Kidney glomerular epithelial cell (primary cell): ENCODE results near the gene MFF.

Experiments used
- DNase-seq: peaks from one replicate; lab custom pipeline; 2025; lab: John Stamatoyannopoulos, UW

Gene MFF, protein sequence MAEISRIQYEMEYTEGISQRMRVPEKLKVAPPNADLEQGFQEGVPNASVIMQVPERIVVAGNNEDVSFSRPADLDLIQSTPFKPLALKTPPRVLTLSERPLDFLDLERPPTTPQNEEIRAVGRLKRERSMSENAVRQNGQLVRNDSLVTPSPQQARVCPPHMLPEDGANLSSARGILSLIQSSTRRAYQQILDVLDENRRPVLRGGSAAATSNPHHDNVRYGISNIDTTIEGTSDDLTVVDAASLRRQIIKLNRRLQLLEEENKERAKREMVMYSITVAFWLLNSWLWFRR

GRCh38 chr2:227324995-227325838, at the start of gene MFF:
TSS of gene MFF (plus strand) at chr2:227325251. CDS start at chr2:227330666, 5,415 bp downstream.
- peak; percentile 92 for DNase-seq

DNA sequence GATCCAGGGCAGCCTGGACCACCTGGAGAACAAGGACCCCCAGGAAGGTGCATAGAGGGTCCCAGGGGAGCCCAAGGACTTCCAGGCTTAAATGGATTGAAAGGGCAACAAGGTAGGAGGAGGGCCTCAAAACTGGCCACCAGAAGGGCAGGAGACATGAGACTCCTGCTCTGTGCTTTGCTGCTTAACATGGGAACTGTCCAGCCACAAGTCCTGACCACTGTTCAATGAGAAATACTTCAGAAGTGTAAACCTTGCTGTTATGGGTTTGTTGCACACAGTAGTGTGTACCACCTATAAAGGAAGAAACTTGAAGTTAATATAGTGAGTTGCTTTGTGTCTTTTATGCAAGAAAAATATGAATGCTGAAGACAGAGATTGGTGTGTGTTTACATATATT, 44.2 kb upstream of the MFF start:
- no peak for DNase-seq

DNA sequence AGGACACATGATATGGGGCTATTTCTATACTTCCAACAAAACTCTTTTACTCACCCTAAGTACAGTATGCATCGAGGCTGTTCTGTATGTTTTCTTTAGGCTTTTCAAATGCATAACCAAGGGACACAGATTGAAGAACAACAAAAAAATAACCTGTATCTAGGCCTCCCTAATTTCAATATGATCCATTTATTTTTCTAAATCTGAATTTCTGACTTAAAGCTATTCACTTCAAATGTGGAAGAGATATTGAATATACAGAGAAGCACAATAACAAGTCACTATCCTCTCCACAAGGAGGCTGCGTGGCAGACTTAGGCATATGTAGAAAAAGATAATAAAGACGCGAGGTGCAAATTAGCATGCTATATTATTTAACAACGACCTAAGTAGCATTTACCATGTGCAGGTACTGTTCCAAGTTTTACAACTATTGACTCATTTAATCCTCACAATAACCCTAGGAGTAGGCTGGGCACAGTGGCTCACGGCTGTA, 39.3 kb upstream of the MFF start:
- DNase-seq = no peak

- no peak for DNase-seq
Observed at GRCh38 chr2:227287771-227288170, 37.3 kb upstream of the MFF start.

DNA sequence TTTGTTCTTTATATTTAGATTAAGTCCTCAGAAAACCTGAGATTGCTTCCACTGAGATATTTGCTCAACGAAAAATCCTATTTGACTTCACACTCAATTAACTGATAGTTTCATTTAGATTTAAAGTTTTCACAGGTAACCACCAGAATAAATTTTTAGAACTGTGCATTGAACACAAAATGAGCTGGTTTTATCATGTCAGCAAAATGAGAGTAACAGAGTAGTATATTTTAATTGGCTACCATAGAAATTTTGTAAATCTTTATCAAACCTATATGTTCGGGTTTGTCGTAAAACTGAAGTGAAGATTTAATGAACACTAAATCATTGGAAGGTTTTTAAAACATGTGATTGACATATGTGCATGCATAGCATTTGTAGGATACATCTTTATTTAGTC, 32.7 kb upstream of the MFF start:
- no peak for DNase-seq

DNA sequence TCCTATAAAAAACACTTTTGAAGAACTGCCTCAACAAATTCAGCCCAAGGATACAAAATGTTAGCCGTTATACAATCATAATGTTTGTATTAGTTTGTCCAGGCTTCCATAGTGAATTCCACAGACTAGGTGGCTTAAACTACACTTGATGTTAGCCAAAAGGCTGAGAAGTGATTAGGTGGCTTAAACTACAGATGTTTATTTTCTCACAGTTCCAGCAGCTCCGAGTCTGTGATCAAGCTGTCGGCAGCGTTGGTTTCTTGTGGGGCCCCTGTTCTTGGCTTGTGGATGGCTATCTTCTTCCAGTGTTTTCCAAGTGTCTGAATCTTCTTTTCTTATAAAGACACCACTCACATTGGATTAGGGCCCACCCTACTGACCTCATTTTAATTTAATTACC, 31.5 kb upstream of the MFF start:
- DNase-seq = no peak

DNA sequence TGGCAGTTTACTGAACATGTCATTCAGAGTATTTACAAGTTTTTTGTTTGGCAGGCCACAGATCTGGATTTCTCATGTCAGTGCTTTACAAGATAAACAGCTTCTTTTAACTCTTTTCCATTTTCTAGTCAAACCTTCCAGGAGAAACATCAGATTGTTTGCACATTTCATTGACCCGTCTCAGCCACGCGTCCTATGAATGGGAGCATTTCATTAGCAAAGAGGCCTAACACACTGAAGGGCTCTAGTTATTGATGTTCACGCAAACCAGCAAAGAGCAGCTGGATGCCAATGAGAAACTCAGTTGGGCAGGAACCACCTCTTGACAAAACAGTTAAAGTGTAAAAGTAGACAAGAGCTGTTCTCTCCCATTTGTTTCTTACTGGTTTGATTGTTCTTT, 29.2 kb upstream of the MFF start:
- no peak for DNase-seq

- peak; percentile 16 for DNase-seq
Observed at GRCh38 chr2:227296671-227297405, 28.2 kb upstream of the MFF start.

DNA sequence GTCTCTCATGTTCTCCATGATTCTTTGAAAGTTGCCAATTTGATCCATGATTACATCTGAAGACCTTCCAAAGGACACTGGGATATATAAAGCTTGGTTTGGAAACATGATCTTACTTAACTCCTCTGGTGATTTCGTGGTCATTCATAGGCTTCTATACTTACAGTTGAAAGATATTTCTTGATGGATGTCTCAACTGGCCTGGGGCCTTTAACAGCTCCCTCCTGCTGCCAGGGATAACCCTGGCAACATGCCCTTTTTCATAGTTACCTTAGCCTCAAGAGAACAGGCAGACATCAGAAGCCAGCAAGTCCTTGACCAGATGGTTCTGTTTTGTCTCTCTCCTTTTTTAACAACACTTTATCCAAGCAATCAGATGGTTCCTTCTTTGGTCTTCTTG, 23.5 kb upstream of the MFF start:
- DNase-seq = no peak

DNA sequence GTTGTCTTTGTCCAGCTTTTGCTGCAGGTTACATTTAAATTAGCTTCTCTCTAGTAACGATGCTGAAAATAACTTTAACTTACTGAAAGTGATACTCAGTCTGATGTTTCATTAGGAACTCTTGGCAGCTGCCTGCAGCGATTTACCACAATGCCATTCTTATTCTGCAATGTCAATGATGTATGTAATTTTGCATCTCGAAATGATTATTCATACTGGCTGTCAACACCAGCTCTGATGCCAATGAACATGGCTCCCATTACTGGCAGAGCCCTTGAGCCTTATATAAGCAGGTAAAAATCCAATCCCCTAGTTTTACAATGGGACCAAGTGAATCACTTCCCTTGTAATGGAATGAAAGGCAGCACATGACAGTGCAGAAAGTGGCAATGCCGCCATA, 16.3 kb upstream of the MFF start:
- no peak for DNase-seq

- DNase-seq = peak; percentile 94
Observed at GRCh38 chr2:227310756-227311110, 14.3 kb upstream of the MFF start.

DNA sequence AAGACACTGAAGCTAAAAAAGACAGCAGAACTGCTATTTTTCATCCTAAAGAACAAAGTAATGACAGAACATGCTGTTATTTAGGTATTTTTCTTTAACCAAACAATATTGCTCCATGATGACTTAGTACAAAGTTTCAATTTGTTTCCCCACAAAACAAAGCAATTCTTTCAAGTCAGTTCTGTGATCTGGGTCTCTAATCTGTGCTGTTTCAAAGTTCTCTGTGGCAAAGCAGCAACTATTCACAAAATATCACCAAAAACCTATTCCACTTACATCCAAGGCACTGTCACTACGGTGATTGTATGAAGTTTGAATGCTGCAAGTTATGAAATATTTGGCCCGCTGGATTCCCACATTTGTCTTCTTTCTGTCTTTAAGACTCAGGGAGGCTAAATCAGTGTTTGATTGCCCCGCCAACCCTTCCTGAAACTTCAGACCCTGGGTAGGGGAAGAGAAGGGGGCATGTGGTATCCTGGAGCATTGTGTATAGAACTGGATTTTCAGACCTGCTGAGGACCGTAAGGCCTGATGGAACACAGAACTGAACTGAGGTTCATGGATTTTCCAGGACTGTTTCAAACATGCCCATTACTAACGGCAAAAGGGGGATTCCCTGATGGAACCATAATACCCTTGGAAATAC, 13.1 kb upstream of the MFF start:
- DNase-seq = no peak

- DNase-seq = no peak
Observed at GRCh38 chr2:227312579-227312978, 12.5 kb upstream of the MFF start.

DNA sequence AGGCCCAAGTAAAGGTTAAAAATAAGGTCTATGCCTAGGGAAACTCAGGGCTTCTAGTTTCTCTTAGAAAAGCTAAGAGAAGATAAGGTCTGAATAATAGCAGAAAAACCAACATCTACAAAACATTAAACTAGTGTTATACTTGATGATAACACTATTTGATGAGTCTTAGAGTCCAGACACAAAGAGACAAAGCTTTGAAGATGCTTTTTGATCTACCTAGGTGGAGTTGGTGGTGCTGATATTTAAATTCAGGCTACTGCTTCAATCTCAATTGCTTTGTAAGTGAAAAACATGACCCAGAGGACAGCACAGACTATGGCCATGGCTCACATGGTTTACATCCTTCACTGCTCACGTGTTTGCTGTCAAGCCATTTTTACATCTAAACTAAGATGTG, 11.7 kb upstream of the MFF start:
- DNase-seq = no peak

DNA sequence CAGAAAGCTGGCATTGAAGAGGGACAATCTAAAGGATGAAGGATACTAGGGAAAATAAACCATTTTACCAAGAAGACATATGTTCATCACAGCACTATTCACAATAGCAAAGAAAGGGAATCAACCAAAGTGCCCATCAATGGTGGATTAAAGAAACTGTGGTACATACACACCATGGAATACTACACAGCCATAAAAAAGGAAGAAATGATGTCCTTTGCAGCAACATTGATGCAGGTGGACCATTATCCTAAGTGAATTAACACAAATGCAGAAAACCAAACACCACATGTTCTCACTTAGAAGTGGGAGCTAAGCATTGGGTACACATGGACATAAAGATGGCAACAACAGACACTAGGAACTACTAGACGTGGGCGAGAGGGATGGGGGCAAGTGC, 7.2 kb upstream of the MFF start:
- DNase-seq = no peak

DNA sequence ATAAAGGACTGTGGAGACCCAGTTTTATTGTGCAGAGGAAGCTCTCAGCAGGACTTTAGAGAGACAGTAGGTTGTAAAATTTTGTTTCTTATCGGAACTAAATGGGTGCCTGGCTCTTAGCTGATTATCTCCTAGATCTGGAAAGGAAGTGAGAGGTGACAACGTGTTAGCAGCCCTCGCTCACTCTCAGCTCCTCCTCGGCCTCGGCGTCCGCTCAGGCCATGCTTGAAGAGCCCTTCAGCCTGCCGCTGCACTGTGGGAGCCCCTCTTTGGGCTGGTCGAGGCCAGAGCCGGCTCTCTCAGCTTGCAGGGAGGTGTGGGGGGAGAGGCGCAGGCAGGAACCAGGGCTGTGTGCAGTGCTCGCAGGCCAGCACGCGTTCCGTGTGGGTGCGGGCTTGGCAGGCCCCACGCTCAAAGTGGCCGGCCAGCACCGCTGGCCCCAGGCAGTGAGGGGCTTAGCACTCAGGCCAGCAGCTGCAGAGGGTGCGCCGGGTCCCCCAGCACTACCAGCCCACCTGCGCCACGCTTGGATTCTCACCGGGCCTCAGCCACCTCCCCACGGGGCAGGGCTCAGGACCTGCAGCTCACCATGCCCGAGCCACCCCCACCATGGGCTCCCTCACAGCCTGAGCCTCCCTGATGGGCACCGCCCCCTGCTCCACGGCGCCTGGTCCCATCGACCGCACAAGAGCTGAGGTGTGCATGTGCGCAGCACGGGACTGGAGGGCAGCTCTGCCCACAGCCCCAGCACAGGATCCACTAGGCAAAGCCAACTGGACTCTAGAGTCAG, 4.6 kb upstream of the MFF start:
- DNase-seq = no peak

- DNase-seq = no peak
Observed at GRCh38 chr2:227322530-227323205, 2.4 kb upstream of the MFF start.

DNA sequence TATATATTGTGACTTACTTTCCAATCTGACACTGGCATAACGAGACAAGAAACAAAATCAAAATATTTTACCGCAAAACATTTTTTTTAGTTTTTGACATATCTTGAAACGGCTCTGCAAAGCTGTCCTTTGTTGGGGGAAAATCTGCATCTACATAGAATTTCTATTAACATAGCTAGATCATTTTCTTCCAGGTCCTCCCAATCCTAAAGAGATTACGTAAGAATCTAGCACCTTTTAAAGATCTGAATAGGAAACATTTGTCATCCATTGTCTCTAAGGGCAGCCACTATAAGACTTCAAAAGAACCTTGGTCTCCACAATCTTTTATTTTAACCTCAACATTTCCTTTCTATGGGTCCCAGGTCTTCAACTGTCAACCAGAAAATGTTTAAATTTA, 1.2 kb upstream of the MFF start:
- no peak for DNase-seq

DNA sequence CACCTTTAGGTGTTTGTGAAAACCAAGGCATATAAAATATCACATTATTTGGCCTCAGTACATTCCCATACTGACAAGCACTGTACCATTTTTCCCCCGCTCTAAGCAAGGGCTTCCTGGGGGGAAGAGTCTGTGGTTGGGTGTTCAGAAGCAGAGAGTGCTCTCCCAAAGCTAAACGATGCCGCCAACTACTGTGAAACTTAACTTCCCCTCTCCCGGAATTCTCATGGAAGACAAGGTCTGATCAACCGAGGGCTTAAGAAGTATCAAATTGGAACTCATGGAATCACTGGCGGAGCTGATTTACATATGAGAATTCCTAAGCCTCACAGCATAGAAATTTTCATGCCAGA, 433 bp upstream of the MFF start:
- DNase-seq = no peak

GRCh38 chr2:227325839-227326195, 766 bp downstream of the MFF start:
- no peak for DNase-seq

GRCh38 chr2:227326783-227327182, 1.7 kb downstream of the MFF start:
- DNase-seq = no peak
